K562 (cell line): ENCODE results near the gene F2RL1. TPM values are rescaled to one million over a fixed set of nuclear protein-coding genes. Genes with fewer than 3 reads are reported as not detected.
"Not testable (repeated sequence)": the region's sequence is repeated elsewhere in the genome, so short reads cannot be mapped to it uniquely, and the experiment has no call there.

Experiments used
- ATAC-seq: fragments of 200-7000 bp; cut with Tn5 transposase; 3 replicates; pipeline ENCODE4 v1.9.1; 2020; ENCODE audit warnings: moderate library complexity
- BruUV-seq: library from RNA; stranded (reverse); fragments of 400-500 nt; replicated peaks from 2 replicates; lab custom pipeline; 2021; lab: Mats Ljungman, UMichigan
- CTCF ChIA-PET: fragments of 300-600 bp; formaldehyde crosslinking; extraction: SDS; loops from one replicate; lab custom pipeline; 2021; ENCODE audit warnings: low intra/inter-chr PET ratio; lab: Yijun Ruan, JAX
- POLR2A ChIA-PET: fragments of 300-600, 350-650 bp; sonication (Branson Sonifier 250); formaldehyde crosslinking; extraction: SDS; loops from one replicate; lab custom pipeline; 2021; ENCODE audit warnings: antibody characterized with exemption, inconsistent platforms; lab: Yijun Ruan, JAX
- DNase-seq, 4 experiments: peaks; one replicate each; pipeline versions ENCODE4 v3.0.0 to v3.0.0-alpha.2; 2011 to 2018; ENCODE audit warnings: low spot score in 3 of 4, mixed read lengths in 3 of 4; ENCODE audit errors: extremely low read depth in 1 of 4
- FAIRE-seq: peaks from 2 replicates; lab custom pipeline; 2011; peaks lifted over from hg19 to GRCh38; lab: Jason Lieb, UNC
- H2AFZ ChIP-seq: 2 replicates; pipeline ENCODE4 v1.6.0; 2011; ENCODE audit warnings: low read depth, low read length, control low read depth, inconsistent platforms
- H3K27ac ChIP-seq: fragments of 200-600 bp; 3 replicates; pipeline ENCODE4 v1.8.0; 2011; ENCODE audit warnings: low read depth, mild to moderate bottlenecking, control low read depth, inconsistent platforms, low read length, moderate library complexity, mixed read lengths; ENCODE audit errors: extremely low read depth
- H3K27me3 ChIP-seq, 2 experiments: fragments of 300-600 bp in 1 of 2; 2 replicates in 1 of 2; 3 replicates in 1 of 2; pipeline versions ENCODE4 v1.6.0 to v1.8.0; 2011; ENCODE audit warnings: inconsistent platforms in 2 of 2, low read length in 2 of 2, mild to moderate bottlenecking in 1 of 2, mixed read lengths in 1 of 2, moderate library complexity in 1 of 2; ENCODE audit not compliant: control insufficient read depth in 2 of 2, insufficient read depth in 2 of 2
- H3K36me3 ChIP-seq: fragments of 300-600 bp; 3 replicates; pipeline ENCODE4 v1.8.0; 2011; ENCODE audit warnings: mild to moderate bottlenecking, low read length, inconsistent platforms; ENCODE audit not compliant: control insufficient read depth, insufficient read depth
- H3K4me1 ChIP-seq, 2 experiments: fragments of 200-600 bp in 1 of 2; replicated peaks in 1 of 2; 2 replicates in 1 of 2; 3 replicates in 1 of 2; pipeline versions ENCODE4 v1.5.1 to v1.8.0; 2011; ENCODE audit warnings: inconsistent platforms in 2 of 2, low read length in 2 of 2, mild to moderate bottlenecking in 1 of 2, mixed read lengths in 1 of 2, moderate library complexity in 1 of 2; ENCODE audit not compliant: control insufficient read depth in 2 of 2, insufficient read depth in 2 of 2
- H3K4me2 ChIP-seq: 2 replicates; pipeline ENCODE4 v1.6.1; 2011; ENCODE audit warnings: low read length, control low read depth, inconsistent platforms, mixed read lengths; ENCODE audit not compliant: insufficient read depth
- H3K4me3 ChIP-seq: fragments of 200-600 bp; sonication (generic), shearing (Covaris generic); 2 replicates; pipeline ENCODE4 v1.5.1; 2016; ENCODE audit warnings: control low read depth, inconsistent platforms
- H3K79me2 ChIP-seq: fragments of 200-600 bp; 3 replicates; pipeline ENCODE4 v1.8.0; 2011; ENCODE audit warnings: low read length, inconsistent platforms; ENCODE audit not compliant: control insufficient read depth, insufficient read depth
- H3K9ac ChIP-seq, 2 experiments: 2 replicates each; pipeline versions ENCODE4 v1.6.0 to v1.6.1; 2011; ENCODE audit warnings: low read depth in 2 of 2, low read length in 2 of 2, control low read depth in 1 of 2, inconsistent platforms in 1 of 2, mild to moderate bottlenecking in 1 of 2, mixed read lengths in 1 of 2; ENCODE audit not compliant: insufficient read depth in 1 of 2
- H3K9me1 ChIP-seq: one replicate; pipeline ENCODE4 v1.6.0; 2011; ENCODE audit warnings: inconsistent platforms, mild to moderate bottlenecking, low read length, moderate library complexity; ENCODE audit not compliant: control insufficient read depth, insufficient read depth
- H3K9me3 ChIP-seq: replicated peaks from 2 replicates; pipeline ENCODE4 v1.5.1; 2011; ENCODE audit warnings: low read depth, low read length, inconsistent platforms; ENCODE audit not compliant: control insufficient read depth, insufficient read depth
- H4K20me1 ChIP-seq: replicated peaks from 2 replicates; pipeline ENCODE4 v1.6.1; 2011; ENCODE audit warnings: low read length, inconsistent platforms, mixed read lengths; ENCODE audit not compliant: control insufficient read depth, insufficient read depth
- WGBS: fragments of 100-300 bp; shearing (Covaris generic); methylation state at CpG from one replicate; pipeline ENCODE4 v1.1.6; 2016; ENCODE audit warnings: low coverage, mixed read lengths; ENCODE audit not compliant: insufficient coverage; ENCODE audit errors: missing lambda C conversion rate; 5-methylcytosine and 5-hydroxymethylcytosine counted together
- in situ Hi-C: fragments of 300-500 bp; cut with MboI; formaldehyde crosslinking; loops from 4 replicates; pipeline ENCODE4 v1.15.0; 2018; ENCODE audit warnings: inconsistent platforms, mixed read lengths
- intact Hi-C: fragments of 100-400 bp; cut with micrococcal nuclease; formaldehyde crosslinking; loops from 2 replicates; pipeline ENCODE4 v1.14.2; 2022
- polyA plus RNA-seq, 8 experiments: library from polyadenylated mRNA; depleted of rRNA in 4 of 8; stranded (reverse) in 5 of 8; unstranded in 3 of 8; fragments of >200 nt; fragmentation: Nextera tagmentation in 2 of 8; fragmentation: Illumina TruSeq in 1 of 8; extraction: Ambion mirVana in 2 of 8; extraction: Trizol in 1 of 8; gene quantifications; 2 replicates each; pipeline versions ENCODE4 v1.2.1 to v1.2.3, GENCODE V29; 2011 to 2014; ENCODE audit warnings: inconsistent platforms in 1 of 8, missing spikeins in 1 of 8
- total RNA-seq, 7 experiments: library from RNA; depleted of rRNA in 6 of 7; stranded (reverse); fragments of >200 nt in 6 of 7; fragmentation: Illumina TruSeq in 2 of 7; extraction: Trizol in 2 of 7; gene quantifications; 2 replicates each; pipeline versions ENCODE4 v1.2.1 to v1.2.3, GENCODE V29; 2011 to 2021; ENCODE audit warnings: low replicate concordance in 1 of 7
- TF ChIP-seq, protein P1 (sequence below): IDR thresholded peaks from 2 replicates; pipeline ENCODE4 v1.6.1; 2014; ENCODE audit warnings: antibody characterized with exemption

The F2RL1 gene
- total and polyA plus RNA-seq, 9 of the 15 experiments (the other 6 are each of a cell fraction or from before 2014, with no cell fraction given) = 0.03 to 0.50 (median 0.27) TPM; not detected in 6

GRCh38 chr5:76818844-76819831 lies at the start of gene F2RL1 (continued):
- TF ChIP-seq, protein P1, sequence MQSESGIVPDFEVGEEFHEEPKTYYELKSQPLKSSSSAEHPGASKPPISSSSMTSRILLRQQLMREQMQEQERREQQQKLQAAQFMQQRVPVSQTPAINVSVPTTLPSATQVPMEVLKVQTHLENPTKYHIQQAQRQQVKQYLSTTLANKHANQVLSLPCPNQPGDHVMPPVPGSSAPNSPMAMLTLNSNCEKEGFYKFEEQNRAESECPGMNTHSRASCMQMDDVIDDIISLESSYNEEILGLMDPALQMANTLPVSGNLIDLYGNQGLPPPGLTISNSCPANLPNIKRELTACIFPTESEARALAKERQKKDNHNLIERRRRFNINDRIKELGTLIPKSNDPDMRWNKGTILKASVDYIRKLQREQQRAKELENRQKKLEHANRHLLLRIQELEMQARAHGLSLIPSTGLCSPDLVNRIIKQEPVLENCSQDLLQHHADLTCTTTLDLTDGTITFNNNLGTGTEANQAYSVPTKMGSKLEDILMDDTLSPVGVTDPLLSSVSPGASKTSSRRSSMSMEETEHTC = no peak

DNA sequence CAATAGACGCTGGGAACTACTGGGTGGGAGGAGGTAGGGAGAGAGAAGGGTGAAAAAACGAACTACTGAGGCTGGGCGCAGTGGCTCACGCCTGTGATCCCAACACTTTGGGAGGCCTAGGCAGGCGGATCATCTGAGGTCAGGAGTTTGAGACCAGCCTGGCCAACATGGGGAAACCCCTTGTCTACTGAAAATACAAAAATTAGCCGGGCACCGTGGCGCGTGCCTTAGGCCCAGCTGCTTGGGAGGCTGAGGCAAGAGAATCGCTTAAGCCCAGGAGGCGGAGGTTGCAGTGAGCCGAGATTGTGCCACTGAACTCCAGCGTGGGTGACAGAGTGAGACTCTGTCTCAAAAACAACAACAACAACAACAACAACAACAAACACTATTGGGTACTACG lies 47.8 kb upstream of the F2RL1 start:
- CTCF ChIA-PET, ATAC-seq, H3K4me2 ChIP-seq, BruUV-seq, H3K79me2 ChIP-seq, H2AFZ ChIP-seq, H3K9ac ChIP-seq, H3K4me1 ChIP-seq, H3K27ac ChIP-seq, DNase-seq, FAIRE-seq, H3K9me3 ChIP-seq, H3K4me3 ChIP-seq, H3K36me3 ChIP-seq, H4K20me1 ChIP-seq, H3K27me3 ChIP-seq, H3K9me1 ChIP-seq: not testable (repeated sequence)
- POLR2A ChIA-PET = interaction anchor here (0.6 kb wide), 1 partner anchor 1201 kb away, joined by 4 read pairs; no protein-coding TSS in a partner anchor
- intact Hi-C loops = loop anchor here (5.0 kb wide), 1 partner anchor 129 kb away; no protein-coding TSS in a partner anchor
- WGBS = 72% methylated on average over 12 of the region's 14 CpGs
- in situ Hi-C loops = loop anchor here (10.0 kb wide), 1 partner anchor 126 kb away; no protein-coding TSS in a partner anchor
